GM23338 (cell line): ENCODE results near the gene CSKMT. TPM values are rescaled to one million over a fixed set of nuclear protein-coding genes. Genes with fewer than 3 reads are reported as not detected.

ENCODE experiments used
- ATAC-seq: fragments of 200-7000 bp; cut with Tn5 transposase; 3 replicates; pipeline ENCODE4 v1.9.1; 2020
- DNase-seq: peaks from one replicate; pipeline ENCODE4 v3.0.0-alpha.2; 2015; ENCODE audit warnings: low spot score
- H2AFZ ChIP-seq: fragments of 200-600 bp; sonication (generic); 2 replicates; pipeline ENCODE4 v1.8.0; 2016; ENCODE audit warnings: antibody characterized with exemption, mild to moderate bottlenecking, moderate library complexity
- H3F3A ChIP-seq: fragments of 200-600 bp; sonication (generic); replicated peaks from 2 replicates; pipeline ENCODE4 v1.8.0; 2017; ENCODE audit warnings: antibody characterized with exemption, mixed run types, low read depth
- H3K27ac ChIP-seq: fragments of 200-600 bp; sonication (generic); 2 replicates; pipeline ENCODE4 v1.6.1; 2016; ENCODE audit warnings: low read depth
- H3K27me3 ChIP-seq: fragments of 200-600 bp; sonication (generic); 2 replicates; pipeline ENCODE4 v1.8.0; 2016; ENCODE audit warnings: mild to moderate bottlenecking, mixed run types, moderate library complexity; ENCODE audit not compliant: insufficient read depth
- H3K36me3 ChIP-seq: fragments of 200-600 bp; sonication (generic); 2 replicates; pipeline ENCODE4 v1.8.0; 2016; ENCODE audit warnings: mild to moderate bottlenecking; ENCODE audit not compliant: insufficient read depth
- H3K4me1 ChIP-seq: fragments of 200-600 bp; sonication (generic); 2 replicates; pipeline ENCODE4 v1.8.0; 2016; ENCODE audit warnings: mild to moderate bottlenecking, moderate library complexity; ENCODE audit not compliant: insufficient read depth
- H3K4me2 ChIP-seq: fragments of 200-600 bp; sonication (generic); 2 replicates; pipeline ENCODE4 v1.7.1; 2017; ENCODE audit warnings: mixed run types
- H3K4me3 ChIP-seq: fragments of 200-600 bp; sonication (generic); 2 replicates; pipeline ENCODE4 v1.6.1; 2016; ENCODE audit warnings: mixed run types
- H3K79me2 ChIP-seq: fragments of 200-600 bp; sonication (generic); replicated peaks from 2 replicates; pipeline ENCODE4 v1.8.0; 2017; ENCODE audit warnings: mild to moderate bottlenecking; ENCODE audit not compliant: insufficient read depth
- H3K9me2 ChIP-seq: fragments of 200-600 bp; sonication (generic); 2 replicates; pipeline ENCODE4 v1.8.0; 2017; ENCODE audit not compliant: insufficient read depth
- H4K20me1 ChIP-seq: fragments of 200-600 bp; sonication (generic); replicated peaks from 2 replicates; pipeline ENCODE4 v1.8.0; 2017; ENCODE audit warnings: mild to moderate bottlenecking; ENCODE audit not compliant: insufficient read depth
- H3K27ac Mint-ChIP-seq: 2 replicates; pipeline ENCODE4 v1.8.0; 2020; ENCODE audit warnings: inconsistent platforms, mild to moderate bottlenecking, moderate library complexity, mixed read lengths
- H3K27me3 Mint-ChIP-seq: 3 replicates; pipeline ENCODE4 v1.8.0; 2022; ENCODE audit warnings: low read depth, mild to moderate bottlenecking, moderate library complexity, mixed read lengths, inconsistent platforms; ENCODE audit not compliant: insufficient read depth, poor library complexity
- H3K36me3 Mint-ChIP-seq: 3 replicates; pipeline ENCODE4 v1.8.0; 2021; ENCODE audit warnings: low read depth, mild to moderate bottlenecking, inconsistent platforms, moderate library complexity, mixed read lengths
- H3K4me1 Mint-ChIP-seq: 3 replicates; pipeline ENCODE4 v1.8.0; 2020; ENCODE audit warnings: mild to moderate bottlenecking, inconsistent platforms, mixed read lengths
- H3K4me3 Mint-ChIP-seq: 3 replicates; pipeline ENCODE4 v1.8.0; 2021; ENCODE audit warnings: moderate library complexity, mild to moderate bottlenecking, inconsistent platforms, mixed read lengths
- H3K9me3 Mint-ChIP-seq: 3 replicates; pipeline ENCODE4 v1.8.0; 2020; ENCODE audit warnings: moderate library complexity, mild to moderate bottlenecking, inconsistent platforms, mixed read lengths
- CREB1 ChIP-seq: fragments of 250-450 bp; sonication (Bioruptor Pico); IDR thresholded peaks from 2 replicates; pipeline ENCODE4 v1.5.0; 2020; ENCODE audit warnings: low read depth, mild to moderate bottlenecking, moderate library complexity
- ETS1 ChIP-seq: IDR thresholded peaks from 2 replicates; pipeline ENCODE4 v1.6.1; 2016; ENCODE audit warnings: antibody characterized with exemption
- EZH2 ChIP-seq: fragments of 200-600 bp; sonication (generic); IDR thresholded peaks from one replicate; pipeline ENCODE4 v1.8.0; 2017; ENCODE audit warnings: antibody characterized with exemption, mild to moderate bottlenecking, low read depth; ENCODE audit not compliant: unreplicated experiment
- EZH2phosphoT487 ChIP-seq: fragments of 200-600 bp; sonication (generic); IDR thresholded peaks from one replicate; pipeline ENCODE4 v1.8.1; 2018; ENCODE audit warnings: antibody characterized with exemption; ENCODE audit not compliant: unreplicated experiment
- POLR2AphosphoS5 ChIP-seq: IDR thresholded peaks from 2 replicates; pipeline ENCODE4 v1.6.1; 2016; ENCODE audit warnings: antibody characterized with exemption, low read depth
- STAT1 ChIP-seq: IDR thresholded peaks from one replicate; pipeline ENCODE4 v1.6.1; 2016; ENCODE audit warnings: antibody characterized with exemption; ENCODE audit not compliant: unreplicated experiment
- ZNF114 ChIP-seq: fragments of 250-450 bp; sonication (Bioruptor Pico); IDR thresholded peaks from 2 replicates; pipeline ENCODE4 v1.5.0; 2020; ENCODE audit warnings: mild to moderate bottlenecking, moderate library complexity
- polyA plus RNA-seq: library from polyadenylated mRNA; unstranded; fragments of >200 nt; fragmentation: Nextera tagmentation; extraction: Ambion mirVana; gene quantifications from 2 replicates; pipeline ENCODE4 v1.2.1, GENCODE V29; 2016
- total RNA-seq: library from RNA; depleted of rRNA; stranded (reverse); fragments of >200 nt; shearing (Covaris generic); gene quantifications from 2 replicates; pipeline ENCODE4 v1.2.3, GENCODE V29; 2014
- TF ChIP-seq, protein P1 (sequence below): IDR thresholded peaks from one replicate; pipeline ENCODE4 v1.6.1; 2018; ENCODE audit warnings: antibody characterized with exemption; ENCODE audit not compliant: unreplicated experiment
- TF ChIP-seq, protein P2 (sequence below), 2 experiments: fragments of 200-600 bp in 1 of 2; sonication (generic) in 1 of 2; conservative IDR thresholded peaks; 2 replicates each; pipeline versions ENCODE4 v1.5.1 to v1.6.1; 2016 to 2017; ENCODE audit warnings: antibody characterized with exemption in 2 of 2, low read depth in 2 of 2, mild to moderate bottlenecking in 2 of 2, moderate library complexity in 1 of 2

CSKMT gene
- total and polyA plus RNA-seq, 2 experiments from 2014 or later: 8.0 to 25.6 TPM

DNA sequence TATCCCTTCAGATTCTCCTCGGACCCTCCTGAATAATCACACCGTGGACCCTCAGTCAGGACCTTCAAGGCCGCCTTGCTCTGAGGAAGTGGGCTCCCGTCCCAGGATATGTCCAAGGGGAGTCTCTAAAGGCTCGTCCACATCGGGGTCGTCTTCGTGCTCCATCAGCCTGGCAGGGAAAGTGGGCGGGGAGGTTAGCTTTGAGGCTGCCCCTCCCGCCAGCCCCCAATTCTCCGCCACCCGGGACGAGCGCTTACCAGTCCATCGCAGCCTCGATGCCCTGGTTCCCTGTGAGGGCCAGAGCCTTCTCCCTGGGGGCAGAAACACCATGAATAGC lies 13.3 kb downstream of the CSKMT start (continued):
- TF ChIP-seq, protein P1, sequence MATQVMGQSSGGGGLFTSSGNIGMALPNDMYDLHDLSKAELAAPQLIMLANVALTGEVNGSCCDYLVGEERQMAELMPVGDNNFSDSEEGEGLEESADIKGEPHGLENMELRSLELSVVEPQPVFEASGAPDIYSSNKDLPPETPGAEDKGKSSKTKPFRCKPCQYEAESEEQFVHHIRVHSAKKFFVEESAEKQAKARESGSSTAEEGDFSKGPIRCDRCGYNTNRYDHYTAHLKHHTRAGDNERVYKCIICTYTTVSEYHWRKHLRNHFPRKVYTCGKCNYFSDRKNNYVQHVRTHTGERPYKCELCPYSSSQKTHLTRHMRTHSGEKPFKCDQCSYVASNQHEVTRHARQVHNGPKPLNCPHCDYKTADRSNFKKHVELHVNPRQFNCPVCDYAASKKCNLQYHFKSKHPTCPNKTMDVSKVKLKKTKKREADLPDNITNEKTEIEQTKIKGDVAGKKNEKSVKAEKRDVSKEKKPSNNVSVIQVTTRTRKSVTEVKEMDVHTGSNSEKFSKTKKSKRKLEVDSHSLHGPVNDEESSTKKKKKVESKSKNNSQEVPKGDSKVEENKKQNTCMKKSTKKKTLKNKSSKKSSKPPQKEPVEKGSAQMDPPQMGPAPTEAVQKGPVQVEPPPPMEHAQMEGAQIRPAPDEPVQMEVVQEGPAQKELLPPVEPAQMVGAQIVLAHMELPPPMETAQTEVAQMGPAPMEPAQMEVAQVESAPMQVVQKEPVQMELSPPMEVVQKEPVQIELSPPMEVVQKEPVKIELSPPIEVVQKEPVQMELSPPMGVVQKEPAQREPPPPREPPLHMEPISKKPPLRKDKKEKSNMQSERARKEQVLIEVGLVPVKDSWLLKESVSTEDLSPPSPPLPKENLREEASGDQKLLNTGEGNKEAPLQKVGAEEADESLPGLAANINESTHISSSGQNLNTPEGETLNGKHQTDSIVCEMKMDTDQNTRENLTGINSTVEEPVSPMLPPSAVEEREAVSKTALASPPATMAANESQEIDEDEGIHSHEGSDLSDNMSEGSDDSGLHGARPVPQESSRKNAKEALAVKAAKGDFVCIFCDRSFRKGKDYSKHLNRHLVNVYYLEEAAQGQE: no peak
- TF ChIP-seq POLR2AphosphoS5: no peak
- no peak for TF ChIP-seq EZH2phosphoT487
- TF ChIP-seq, protein P2, sequence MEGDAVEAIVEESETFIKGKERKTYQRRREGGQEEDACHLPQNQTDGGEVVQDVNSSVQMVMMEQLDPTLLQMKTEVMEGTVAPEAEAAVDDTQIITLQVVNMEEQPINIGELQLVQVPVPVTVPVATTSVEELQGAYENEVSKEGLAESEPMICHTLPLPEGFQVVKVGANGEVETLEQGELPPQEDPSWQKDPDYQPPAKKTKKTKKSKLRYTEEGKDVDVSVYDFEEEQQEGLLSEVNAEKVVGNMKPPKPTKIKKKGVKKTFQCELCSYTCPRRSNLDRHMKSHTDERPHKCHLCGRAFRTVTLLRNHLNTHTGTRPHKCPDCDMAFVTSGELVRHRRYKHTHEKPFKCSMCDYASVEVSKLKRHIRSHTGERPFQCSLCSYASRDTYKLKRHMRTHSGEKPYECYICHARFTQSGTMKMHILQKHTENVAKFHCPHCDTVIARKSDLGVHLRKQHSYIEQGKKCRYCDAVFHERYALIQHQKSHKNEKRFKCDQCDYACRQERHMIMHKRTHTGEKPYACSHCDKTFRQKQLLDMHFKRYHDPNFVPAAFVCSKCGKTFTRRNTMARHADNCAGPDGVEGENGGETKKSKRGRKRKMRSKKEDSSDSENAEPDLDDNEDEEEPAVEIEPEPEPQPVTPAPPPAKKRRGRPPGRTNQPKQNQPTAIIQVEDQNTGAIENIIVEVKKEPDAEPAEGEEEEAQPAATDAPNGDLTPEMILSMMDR (conservative IDR thresholded peaks at IDR 0.05; ENCODE audit: low read depth in 2 of 2): no peak
- no peak for TF ChIP-seq STAT1
- TF ChIP-seq EZH2: no peak
- TF ChIP-seq ZNF114 (CRISPR knock-in tag): no peak

- H3K4me1 ChIP-seq: peaks cover 11% of the 10 kb centered on the region
- Mint-ChIP-seq H3K4me3 (peak within 1 kb of the TSS; percentile 80), H3K36me3 (peaks cover 34% of the 10 kb centered on the region), H3K9me3 (no peaks in the 10 kb centered on the region), H3K4me1 (peaks cover 20% of the 10 kb centered on the region), H3K27ac (peak within 1 kb of the TSS; percentile 95), H3K27me3 (peaks cover 7% of the 10 kb centered on the region)
- ATAC-seq: peak; percentile 89
- peak within 1 kb of the TSS; percentile 99 for H3K4me3 ChIP-seq
- DNase-seq: peak; percentile 92
- no peaks in the 10 kb centered on the region for H3K9me2 ChIP-seq
- H3K4me2 ChIP-seq: peak within 1 kb of the TSS; percentile 98
- H3K27me3 ChIP-seq: no peaks in the 10 kb centered on the region
- H3K79me2 ChIP-seq: peaks cover 17% of the 10 kb centered on the region
- no peaks in the 10 kb centered on the region for H3K36me3 ChIP-seq
- TF ChIP-seq CREB1 (CRISPR knock-in tag) (peak; percentile 34; the same call in 1 of the 2 replicates), POLR2AphosphoS5 (peak; percentile 77), ETS1 (peak; percentile 83; the same call in 1 of the 2 replicates)
- TF ChIP-seq, protein P2 (conservative IDR thresholded peaks at IDR 0.05; ENCODE audit: low read depth in 2 of 2): no peak
- no peaks in the 10 kb centered on the region for H4K20me1 ChIP-seq
- H3K27ac ChIP-seq: peak within 1 kb of the TSS; percentile 69
- peak within 1 kb of the TSS; percentile 87 for H2AFZ ChIP-seq
- peaks cover 22% of the 10 kb centered on the region for H3F3A ChIP-seq
Measured at GRCh38 chr11:62678770-62679696, 13.9 kb downstream of the CSKMT start, which contains the start of gene UBXN1. TSS of gene UBXN1 (minus strand) at chr11:62679073. CDS start at chr11:62678923, 150 bp downstream.
